T1000 (cell line): ENCODE measurements around the gene HOXD11.

Experiments
- DNase-seq: peaks from one replicate; lab custom pipeline; 2025; ENCODE audit warnings: mixed read lengths; lab: John Stamatoyannopoulos, UW

The HOXD11 gene

DNA sequence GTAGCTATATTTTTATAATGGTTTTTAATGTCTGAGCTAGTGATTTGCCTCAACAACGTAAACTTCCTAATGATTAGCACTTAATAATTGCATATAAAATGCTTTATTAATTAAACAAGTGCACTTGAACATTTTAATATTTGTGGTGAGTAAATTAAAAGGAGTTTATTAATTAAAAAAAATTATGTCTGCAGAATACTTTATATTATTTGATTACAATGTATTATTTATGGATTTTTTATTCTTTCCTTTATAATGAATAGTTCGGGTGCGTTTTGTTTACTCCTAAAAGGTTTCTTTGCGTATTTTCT lies 24.7 kb downstream of the HOXD11 start:
- DNase-seq = no peak

DNA sequence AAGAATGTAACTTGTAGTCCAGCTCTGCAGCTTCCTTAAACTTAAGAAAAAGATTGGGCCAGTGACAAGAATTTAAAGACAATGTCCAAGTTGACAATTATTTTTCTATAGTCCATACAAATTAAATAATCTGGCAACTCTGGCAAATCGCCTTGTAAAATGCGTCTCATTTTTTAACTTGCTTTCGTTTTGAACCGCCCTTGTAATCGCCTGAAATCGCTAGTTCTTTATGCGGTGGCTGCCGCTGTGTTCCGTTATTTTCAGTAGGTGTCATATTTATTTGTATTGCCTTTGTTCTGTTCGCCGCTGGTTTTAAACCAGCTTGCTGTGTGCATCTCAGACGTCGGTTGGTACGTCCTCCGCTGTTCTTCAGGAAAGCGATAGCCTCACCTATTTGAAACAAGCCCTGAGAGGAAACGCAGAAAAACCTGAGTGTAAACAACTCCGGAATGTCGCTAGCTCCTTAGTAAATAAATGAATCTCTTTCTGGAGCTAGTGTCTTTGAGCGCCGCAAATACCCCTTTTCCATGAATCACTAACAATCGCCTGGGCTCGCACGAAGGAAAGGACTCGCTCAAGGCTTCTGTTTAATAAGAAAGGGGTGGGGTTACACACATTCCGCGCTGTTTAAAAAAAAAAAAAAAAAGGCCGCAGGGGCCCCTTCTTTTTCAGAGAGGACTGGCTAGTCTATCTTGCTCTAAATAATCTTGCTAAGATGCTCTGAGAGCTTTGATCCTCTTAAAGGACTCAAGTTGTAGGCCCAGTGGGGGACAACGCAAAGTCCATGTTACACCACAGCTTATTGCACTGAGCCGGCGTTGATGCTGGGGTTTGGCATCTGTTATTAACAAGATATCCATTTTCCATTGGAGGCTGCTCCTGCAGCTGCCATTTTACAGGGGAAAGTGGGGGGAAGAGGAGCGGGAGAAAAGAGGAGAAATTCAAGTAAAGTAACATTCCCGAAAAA lies 25.4 kb downstream of the HOXD11 start:
- DNase-seq = no peak

DNA sequence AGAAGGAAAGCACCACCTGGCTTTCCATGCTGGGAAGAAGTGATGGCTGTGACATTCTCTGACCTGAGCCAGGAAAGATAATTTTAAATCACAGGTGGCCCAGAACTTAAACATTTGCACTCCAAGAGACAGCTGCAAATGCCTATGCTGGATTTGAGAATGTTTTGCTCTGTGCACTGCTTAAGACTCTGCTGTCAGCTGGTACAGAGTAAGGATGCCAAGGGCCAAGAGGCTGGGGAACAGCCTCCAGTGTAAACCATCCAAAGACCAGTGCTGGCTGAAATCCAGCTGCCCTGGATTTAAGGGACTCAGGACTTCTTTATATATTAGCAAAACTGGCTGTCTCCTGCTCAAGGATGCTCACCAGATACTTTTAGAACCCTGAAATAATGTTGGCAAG lies 26.3 kb downstream of the HOXD11 start:
- DNase-seq = no peak

DNA sequence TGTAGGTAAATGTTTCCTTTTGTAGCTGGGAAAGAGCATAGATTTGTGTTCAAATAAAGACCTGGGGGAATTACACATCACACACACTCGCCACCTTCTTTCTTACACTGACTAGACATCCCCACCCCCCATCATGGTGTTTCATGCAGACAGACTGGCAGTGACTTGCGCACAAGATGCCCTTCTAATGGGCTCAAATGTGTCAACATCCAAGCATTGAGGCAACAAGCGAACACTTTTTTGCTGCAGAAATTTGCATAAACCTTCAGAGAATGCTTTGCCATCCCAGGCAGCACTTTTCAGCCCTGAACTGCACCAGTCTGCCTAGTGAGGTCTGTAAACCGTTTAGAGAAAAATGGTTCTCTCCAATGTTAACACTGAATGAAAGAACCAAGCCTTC lies 27.0 kb downstream of the HOXD11 start:
- no peak for DNase-seq

DNA sequence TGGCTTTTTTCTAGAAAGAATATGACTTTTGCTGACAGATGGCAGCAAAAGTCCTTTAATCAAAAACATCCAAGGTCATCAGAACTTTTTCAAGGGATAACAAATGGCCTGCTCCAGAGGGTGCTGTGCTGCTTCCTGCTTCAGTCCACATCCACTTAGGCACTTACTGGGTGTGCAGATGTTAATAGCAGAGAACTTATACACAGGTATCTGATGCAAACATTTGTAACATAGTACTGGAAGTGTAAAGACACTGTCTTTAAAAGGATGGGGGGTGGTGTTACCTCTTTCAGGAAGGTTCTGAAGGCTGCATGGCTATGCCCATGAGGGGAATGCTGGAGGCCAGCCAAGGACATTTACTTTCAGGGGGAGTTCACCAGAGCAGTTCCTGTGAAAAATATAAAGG lies 28.0 kb downstream of the HOXD11 start:
- no peak for DNase-seq

DNA sequence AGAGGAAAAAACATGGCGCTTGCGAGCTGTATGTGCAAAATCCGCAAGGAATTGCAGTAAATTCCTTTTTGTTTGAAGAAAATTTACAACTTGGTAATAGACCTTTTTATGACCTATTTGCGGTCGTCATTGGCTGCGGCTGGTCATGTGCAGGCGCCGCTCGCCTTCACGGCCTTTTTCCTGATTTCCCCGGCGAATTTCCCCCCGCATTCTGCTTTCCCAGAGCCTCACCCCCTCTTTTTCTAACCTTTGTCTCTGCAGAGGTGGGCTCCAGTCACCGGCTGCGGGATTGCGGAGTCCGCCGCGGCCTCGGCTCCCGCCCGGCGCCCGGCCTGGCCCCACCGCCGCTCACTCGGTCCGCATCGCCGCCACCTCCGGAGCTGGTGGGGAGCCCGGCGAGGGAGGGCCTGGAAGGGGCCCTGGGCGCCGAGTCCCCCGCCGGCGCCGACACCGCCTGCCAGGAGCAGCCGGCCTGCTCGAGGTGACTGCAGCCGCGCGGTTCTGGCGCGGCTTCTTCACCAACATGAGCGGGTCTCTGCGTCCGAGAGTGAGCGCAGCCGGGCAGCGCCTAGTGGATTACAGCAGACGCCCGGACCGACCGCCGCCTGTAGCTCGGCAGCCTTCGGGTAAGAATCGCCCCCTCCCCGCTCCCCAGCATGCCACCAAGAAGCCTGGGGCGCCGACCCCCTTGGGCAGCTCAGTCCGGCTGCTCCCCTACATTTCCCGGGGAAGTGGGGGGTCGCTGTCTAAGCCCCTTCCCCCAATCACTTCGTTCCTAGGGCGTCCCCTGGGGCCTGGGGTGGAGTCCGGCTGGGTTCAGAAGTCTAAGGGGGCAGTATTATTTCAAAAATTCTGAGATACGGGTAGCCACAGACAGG lies 29.5 kb downstream of the HOXD11 start:
- no peak for DNase-seq

DNA sequence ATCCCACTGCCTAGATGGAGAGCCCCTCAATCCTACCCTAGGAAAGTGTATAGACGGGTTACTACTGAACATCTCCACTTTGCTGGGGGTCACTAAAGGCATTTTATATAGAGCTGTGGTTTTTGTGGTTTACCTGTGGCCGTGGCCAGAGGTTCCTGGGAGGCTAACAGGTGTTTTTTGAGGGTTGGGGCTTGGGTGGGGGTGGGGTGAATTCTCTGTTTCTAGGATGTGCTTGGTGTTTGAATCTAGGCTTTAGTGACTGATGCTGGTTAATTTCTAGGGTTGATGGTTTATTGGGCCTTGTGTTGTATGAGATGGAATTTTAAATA lies 30.1 kb downstream of the HOXD11 start:
- no peak for DNase-seq

DNA sequence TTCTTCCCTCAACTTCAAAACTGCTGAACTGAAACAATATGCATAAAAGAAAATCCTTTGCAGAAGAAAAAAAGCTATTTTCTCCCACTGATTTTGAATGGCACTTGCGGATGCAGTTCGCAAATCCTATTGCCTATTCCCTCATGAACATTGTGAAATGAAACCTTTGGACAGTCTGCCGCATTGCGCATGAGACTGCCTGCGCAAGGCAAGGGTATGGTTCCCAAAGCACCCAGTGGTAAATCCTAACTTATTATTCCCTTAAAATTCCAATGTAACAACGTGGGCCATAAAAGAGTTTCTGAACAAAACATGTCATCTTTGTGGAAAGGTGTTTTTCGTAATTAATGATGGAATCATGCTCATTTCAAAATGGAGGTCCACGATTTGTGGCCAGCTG lies 30.8 kb downstream of the HOXD11 start:
- no peak for DNase-seq

DNA sequence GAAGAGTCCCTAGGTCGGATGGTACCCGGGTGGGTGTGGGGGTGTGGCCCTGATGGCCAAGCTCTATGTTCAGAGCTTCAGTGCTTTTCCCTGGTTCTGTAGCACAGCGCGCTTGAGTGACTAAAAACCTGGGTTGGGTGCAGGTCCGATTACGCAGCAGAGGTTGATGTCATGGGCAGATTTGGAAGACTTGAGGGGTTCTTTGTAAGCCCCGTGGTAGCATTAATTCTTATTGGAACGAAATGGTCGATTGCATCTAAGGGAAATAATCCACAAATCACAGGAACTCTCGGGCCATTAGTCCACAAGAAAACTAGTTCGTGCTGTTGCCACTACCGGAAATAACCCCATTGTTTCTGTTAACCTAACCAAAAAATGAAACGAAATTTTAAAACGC lies 31.4 kb downstream of the HOXD11 start:
- DNase-seq = no peak

DNA sequence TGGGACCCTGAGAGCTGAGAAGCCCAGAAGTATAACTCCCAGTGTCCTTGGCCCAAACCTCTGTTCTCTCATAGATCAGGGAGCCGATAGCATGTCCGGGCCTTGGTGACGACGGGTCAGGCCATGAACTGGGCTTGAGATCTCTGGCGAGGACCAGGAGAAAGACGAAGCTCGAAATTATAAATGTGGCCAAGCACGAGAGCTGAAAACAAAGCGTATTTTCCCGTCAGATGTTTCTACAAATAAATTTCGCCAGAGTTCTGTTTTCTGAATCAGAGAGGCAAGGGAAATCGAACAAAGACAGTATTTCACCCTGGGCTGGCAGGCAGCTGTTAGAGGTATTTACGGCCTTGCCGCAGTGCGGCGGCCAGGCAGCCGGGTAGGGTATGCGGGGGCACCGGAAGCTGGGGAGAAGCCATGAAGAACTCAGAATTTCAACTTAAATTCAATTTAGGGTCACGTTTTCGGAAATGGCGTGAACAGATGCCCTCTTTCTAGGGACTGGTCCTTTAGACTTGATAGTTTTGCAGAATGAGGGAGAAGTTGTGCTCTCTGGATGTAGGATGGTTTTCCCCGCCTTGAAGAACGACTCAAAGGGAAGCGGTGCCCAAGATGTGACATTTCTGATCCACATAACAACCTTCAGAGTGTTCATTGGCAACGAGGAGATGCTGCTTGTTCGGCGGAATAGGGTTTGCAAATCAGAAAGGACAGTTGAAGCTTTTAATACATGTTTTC lies 32.0 kb downstream of the HOXD11 start:
- DNase-seq = no peak

DNA sequence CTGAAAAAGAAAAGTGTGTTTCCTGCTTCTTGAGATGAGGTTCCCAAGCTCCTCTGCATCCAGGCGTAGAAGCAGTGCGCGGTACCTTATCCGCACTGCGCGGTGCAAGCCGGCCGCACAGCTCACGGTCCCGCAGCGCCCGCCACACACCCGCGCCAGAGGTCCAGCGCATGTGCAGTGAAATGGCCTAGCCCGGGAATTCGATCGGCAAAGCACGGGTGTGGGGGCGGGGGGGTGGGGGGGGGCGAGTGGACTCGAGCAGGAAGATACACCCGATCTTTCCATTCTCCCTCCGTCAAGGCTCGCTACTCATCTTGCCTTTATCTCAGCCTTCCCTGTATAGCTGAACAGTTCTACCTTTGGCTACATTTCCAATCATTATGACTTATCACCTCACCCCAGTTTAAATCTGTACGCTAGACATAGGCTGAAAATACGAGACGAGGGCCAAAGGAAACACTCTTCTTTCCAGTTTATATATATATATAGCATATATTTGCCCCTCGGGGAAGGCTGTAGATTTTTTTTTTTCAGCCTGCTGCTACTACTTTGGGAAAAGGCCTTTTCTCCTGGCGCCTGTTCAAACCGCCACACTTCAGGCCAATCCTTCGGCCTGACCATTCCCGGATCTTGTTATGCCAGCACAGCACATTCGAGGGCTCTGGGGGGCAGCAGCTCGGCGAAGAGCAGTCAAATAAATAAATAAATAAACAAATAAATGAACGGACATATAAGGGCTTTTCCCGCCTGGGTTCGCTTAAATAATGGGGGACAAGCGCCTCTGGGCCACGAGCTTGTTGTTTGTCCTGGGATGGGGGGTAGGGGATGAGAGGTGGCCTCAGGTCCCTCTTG lies 32.8 kb downstream of the HOXD11 start:
- DNase-seq = no peak

DNA sequence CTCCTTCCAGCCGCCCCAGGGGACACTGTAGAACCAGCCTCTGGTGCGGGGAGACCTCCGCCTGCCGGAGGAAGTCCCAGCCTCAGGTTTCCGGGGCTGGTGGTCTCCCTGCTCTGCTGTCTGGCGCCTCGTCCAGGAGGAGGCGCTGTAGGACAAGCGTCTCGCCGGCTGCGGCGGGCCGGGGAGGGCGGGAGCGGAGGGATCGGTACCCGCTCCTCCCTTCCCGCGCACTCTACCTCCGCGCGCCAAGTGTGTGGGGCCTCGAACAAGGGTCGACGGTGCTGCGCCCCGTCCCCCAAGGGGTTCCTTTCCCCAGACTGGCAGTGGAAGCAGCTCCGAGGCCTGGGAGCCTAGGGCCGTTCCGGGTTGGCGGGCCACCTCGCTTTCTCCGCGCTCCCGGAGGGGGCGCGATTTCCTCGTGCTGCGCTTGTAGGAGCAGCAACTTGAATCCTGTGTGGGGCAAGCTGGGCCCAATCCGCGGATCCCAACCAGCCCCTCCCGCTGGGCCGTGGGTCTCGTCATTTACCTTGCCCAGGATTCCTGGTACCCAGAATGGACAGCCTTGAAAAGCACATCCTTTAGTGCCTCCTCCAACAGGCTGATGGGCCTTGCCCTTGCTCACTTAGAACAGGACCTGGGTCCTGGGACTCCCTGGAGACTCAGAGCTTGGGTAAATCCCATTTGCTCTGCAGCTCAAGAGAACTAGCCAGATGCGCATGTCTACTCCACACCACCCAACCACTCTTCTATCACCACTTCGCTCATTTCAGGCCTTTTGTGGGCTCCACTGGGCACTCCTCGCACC lies 33.6 kb downstream of the HOXD11 start:
- DNase-seq = no peak

DNA sequence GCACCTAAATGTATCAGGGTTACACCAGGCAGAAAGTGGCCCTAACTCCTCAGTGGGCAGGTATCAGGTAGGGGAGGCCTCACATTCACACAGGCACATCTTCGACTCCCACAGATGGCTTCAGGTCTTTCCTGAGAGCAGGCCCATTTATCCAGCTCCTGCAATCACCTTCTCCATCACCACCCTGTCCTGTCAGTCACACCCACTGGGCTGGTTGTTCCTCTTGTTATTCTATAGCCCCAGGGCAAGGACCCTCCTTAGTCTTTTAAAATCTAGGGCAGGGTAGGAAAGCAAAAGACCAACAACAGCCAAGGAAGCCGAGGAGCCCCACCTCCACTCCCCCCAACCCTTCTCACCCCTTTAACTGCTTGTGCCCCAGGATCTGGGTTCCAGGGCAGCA lies 35.2 kb downstream of the HOXD11 start:
- DNase-seq = no peak

DNA sequence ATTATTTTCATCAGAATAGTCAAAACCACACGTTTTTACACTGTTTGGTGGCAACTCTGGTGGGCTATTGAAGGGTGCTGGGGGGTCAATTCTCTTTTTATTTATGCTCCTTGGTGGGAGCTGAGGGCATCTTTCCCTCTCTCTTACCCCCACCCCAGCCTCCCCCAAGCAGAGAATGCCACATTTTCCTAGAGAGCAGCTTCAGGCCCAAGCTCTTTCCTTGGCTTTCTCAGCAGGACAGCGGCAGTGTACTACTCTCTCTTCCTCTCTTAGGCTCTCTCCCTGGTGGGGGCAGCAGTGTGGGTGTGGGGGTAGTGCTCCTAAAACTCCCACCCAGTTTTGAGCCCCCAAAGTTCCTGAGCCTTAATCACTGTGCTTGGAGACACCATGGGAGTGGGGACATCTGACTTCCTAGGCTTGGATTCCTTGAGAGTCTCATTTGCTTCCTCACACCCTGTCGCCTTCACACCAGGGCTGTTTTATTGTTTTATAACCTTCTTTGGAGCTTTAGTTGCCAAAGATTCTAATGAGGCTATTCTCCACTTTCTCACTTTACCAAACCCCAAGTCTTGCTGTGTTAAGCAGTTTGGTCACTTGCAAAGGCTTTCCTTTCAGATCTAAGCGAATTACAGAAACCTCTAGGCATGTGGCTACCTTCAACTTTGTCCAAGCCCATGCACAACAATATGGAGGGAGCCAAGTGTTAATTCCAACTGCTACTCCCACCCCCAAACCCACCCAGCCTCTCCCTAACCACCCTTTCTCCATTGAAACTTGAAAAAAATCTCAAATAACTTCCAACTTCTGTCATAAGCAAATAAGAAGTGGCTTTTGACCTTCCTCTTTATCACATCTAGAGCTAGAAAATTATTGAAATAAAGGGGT lies 38.2 kb downstream of the HOXD11 start:
- no peak for DNase-seq

DNA sequence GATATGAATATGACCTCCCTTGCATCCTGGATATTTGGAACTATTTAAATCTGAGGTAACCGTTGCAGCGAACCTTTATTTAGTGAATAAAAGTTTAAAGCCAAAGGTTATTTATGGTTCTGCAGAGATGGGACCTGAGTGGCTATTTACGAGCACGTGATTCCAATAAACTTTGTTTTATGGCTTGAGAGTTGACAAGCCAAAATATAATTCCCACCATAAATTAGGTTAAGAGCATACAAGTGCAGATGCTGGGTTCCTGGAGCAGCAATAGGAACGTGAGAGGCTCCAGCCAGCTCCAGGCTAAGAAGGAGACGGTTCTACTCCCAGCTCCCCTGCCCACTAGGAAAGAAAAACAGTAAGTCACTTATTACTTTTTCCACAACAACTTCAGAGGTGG lies 39.0 kb downstream of the HOXD11 start:
- no peak for DNase-seq

DNA sequence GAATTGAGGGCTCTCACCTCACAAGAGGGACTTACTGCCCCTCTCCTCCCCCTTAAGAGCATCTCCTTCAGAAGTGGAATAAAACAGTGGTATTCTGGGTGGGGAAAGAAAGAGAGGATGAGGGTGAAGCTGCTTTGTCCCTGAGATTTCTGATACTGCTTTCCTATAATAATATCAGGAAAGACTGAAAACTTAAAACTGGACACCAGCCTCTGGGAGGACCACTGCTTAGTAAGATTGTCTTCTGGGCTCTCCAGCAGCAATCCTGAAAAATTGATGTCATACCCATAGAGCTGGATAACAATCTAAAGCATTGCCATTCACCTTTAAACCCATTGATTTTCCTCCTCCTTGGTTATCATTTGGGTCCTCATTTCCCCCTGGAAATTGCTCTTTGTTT lies 39.6 kb downstream of the HOXD11 start:
- DNase-seq = no peak

DNA sequence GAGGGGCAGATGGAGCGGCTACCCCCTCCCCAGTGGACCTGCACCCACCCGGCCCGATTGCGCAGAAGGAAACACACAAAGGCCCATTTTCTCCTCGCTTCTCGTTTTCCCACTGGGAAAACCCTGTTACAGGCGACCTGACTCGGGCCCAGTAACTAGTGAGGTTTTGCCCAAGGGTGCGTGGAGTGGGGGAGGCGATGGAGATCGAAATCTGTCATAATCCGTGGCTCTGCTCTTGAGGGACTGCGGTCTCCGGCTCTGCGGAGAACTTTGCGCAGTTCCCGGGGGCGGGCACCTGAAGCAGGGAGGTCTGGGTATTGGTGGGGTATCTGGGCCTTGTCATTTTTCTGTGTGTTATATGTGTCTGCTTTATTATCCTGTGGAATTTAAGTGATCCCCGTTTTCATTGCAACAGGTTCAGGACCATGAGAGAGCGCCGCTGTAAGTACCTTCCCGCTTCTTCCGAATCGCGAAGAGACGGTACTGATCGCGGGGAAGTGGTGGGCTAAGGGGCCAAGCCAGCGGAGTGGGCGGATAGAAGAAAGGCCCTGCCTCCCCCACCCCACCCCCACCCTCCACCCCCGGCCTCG lies 40.2 kb downstream of the HOXD11 start:
- DNase-seq = no peak

DNA sequence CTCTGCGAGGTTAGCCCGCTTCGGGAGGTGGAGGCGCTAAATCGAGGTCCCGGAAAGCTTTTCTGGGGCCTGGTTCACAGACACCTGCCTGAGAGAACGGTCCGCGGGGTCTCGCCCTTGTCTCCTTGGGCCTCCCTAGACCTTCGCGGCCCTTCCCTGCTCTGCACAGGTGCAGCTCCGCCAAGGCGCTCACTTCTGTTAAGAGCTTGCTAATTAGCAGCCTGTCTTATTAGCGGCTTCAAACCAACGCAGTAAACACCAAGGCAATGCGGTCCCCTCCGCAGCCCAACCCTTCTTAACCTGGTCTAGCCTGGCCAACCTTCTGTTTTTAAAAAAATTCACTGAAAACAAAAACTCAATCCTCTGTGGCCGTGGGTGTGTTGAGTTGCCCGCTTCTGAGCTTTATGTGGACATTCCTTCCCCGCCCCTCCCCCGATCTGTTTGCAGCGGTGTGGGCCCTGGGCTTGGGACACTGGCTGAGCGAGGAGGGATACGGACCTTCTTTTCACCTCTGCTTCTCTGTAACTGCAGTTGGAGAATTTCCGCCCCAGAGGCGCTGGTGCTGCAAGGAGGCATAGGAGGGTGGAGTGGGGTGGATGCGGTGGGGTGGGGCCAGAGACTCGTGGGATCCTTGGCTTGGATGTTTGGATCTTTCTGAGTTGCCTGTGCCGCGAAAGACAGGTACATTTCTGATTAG lies 40.9 kb downstream of the HOXD11 start:
- DNase-seq = no peak
